ENCODE data around the gene MMP24OS. TPM values are rescaled to one million over a fixed set of nuclear protein-coding genes. Genes with fewer than 3 reads are reported as not detected.

Gene MMP24OS
- total and polyA plus RNA-seq, 2 experiments from 2014 or later: 19.0 to 58.5 TPM

- 88% methylated on average over 5 of the region's 5 CpGs for WGBS (ENCODE audit: low lambda C conversion rate, missing lambda C conversion rate)
- Histone ChIP-seq H3K27me3 (no peaks in the 10 kb centered on the region), H3K9me3 (ENCODE audit: low read depth) (no peaks in the 10 kb centered on the region), H3K4me2 (no peak overlapping the region), H3K79me2 (no peaks in the 10 kb centered on the region), H3K36me3 (replicated peaks; ENCODE audit: insufficient read depth, low read depth) (no peaks in the 10 kb centered on the region), H3K27ac (peak overlapping the region; percentile 52), H3K4me1 (ENCODE audit: insufficient read depth) (peaks cover 13% of the 10 kb centered on the region), H2AFZ (no peak overlapping the region), H4K20me1 (ENCODE audit: insufficient read depth, poor library complexity, severe bottlenecking) (no peaks in the 10 kb centered on the region), H3K4me3 (no peak overlapping the region), H3K9me2 (replicated peaks; ENCODE audit: insufficient read depth) (no peaks in the 10 kb centered on the region)
- TF ChIP-seq EZH2 (IDR thresholded peaks at IDR 0.05; ENCODE audit: borderline replicate concordance): no peak
- no peak for TF ChIP-seq CTCF (IDR thresholded peaks at IDR 0.05; ENCODE audit: poor library complexity)
- TF ChIP-seq EZH2phosphoT487 (IDR thresholded peaks at IDR 0.05; ENCODE audit: low read depth, severe bottlenecking, unreplicated experiment): no peak
- DNase-seq (ENCODE audit: low spot score): no peak
These were observed 33.9 kb upstream of the MMP24OS start for GRCh38 chr20:35311822-35312221.

- 87% methylated on average over 2 of the region's 2 CpGs for WGBS (ENCODE audit: low lambda C conversion rate, missing lambda C conversion rate)
- Histone ChIP-seq H3K4me2 (no peak overlapping the region), H4K20me1 (ENCODE audit: insufficient read depth, poor library complexity, severe bottlenecking) (no peaks in the 10 kb centered on the region), H3K27me3 (no peaks in the 10 kb centered on the region), H3K27ac (peak overlapping the region; percentile 52), H3K9me2 (replicated peaks; ENCODE audit: insufficient read depth) (no peaks in the 10 kb centered on the region), H2AFZ (no peak overlapping the region), H3K36me3 (replicated peaks; ENCODE audit: insufficient read depth, low read depth) (no peaks in the 10 kb centered on the region), H3K4me3 (no peak overlapping the region), H3K4me1 (ENCODE audit: insufficient read depth) (peaks cover 17% of the 10 kb centered on the region), H3K9me3 (ENCODE audit: low read depth) (no peaks in the 10 kb centered on the region), H3K79me2 (no peaks in the 10 kb centered on the region)
- no peak for TF ChIP-seq CTCF (IDR thresholded peaks at IDR 0.05; ENCODE audit: poor library complexity)
- TF ChIP-seq EZH2phosphoT487 (IDR thresholded peaks at IDR 0.05; ENCODE audit: low read depth, severe bottlenecking, unreplicated experiment): no peak
- TF ChIP-seq EZH2 (IDR thresholded peaks at IDR 0.05; ENCODE audit: borderline replicate concordance): no peak
- DNase-seq (ENCODE audit: low spot score): no peak
These were observed 33.5 kb upstream of the MMP24OS start for GRCh38 chr20:35311409-35311808.

GRCh38 chr20:35307666-35308653 is 30.0 kb upstream of the MMP24OS start:
- no peak overlapping the region for H2AFZ ChIP-seq
- H3K4me3 ChIP-seq: no peak overlapping the region
- H4K20me1 ChIP-seq (ENCODE audit: insufficient read depth, poor library complexity, severe bottlenecking): no peaks in the 10 kb centered on the region
- H3K9me2 ChIP-seq (replicated peaks; ENCODE audit: insufficient read depth): no peaks in the 10 kb centered on the region
- 83% methylated on average over 13 of the region's 13 CpGs for WGBS (ENCODE audit: low lambda C conversion rate, missing lambda C conversion rate)
- H3K79me2 ChIP-seq: no peaks in the 10 kb centered on the region
- DNase-seq (ENCODE audit: low spot score): no peak
- H3K9me3 ChIP-seq (ENCODE audit: low read depth): no peaks in the 10 kb centered on the region
- H3K4me2 ChIP-seq: no peak overlapping the region
- H3K4me1 ChIP-seq (ENCODE audit: insufficient read depth): peaks cover 46% of the 10 kb centered on the region
- H3K27ac ChIP-seq: peak overlapping the region; percentile 93
- no peak for TF ChIP-seq EZH2phosphoT487 (IDR thresholded peaks at IDR 0.05; ENCODE audit: low read depth, severe bottlenecking, unreplicated experiment)
- TF ChIP-seq EZH2 (IDR thresholded peaks at IDR 0.05; ENCODE audit: borderline replicate concordance): no peak
- H3K27me3 ChIP-seq: no peaks in the 10 kb centered on the region
- H3K36me3 ChIP-seq (replicated peaks; ENCODE audit: insufficient read depth, low read depth): no peaks in the 10 kb centered on the region

- Histone ChIP-seq H3K79me2 (no peaks in the 10 kb centered on the region), H3K4me1 (ENCODE audit: insufficient read depth) (peaks cover 49% of the 10 kb centered on the region), H3K9me3 (ENCODE audit: low read depth) (no peaks in the 10 kb centered on the region), H3K27me3 (no peaks in the 10 kb centered on the region), H2AFZ (no peak overlapping the region), H4K20me1 (ENCODE audit: insufficient read depth, poor library complexity, severe bottlenecking) (no peaks in the 10 kb centered on the region), H3K4me2 (peak overlapping the region; percentile 35), H3K36me3 (replicated peaks; ENCODE audit: insufficient read depth, low read depth) (no peaks in the 10 kb centered on the region), H3K4me3 (no peak overlapping the region), H3K27ac (peak overlapping the region; percentile 93), H3K9me2 (replicated peaks; ENCODE audit: insufficient read depth) (no peaks in the 10 kb centered on the region)
- DNase-seq (ENCODE audit: low spot score): peak; percentile 85
- TF ChIP-seq EZH2 (IDR thresholded peaks at IDR 0.05; ENCODE audit: borderline replicate concordance): no peak
- TF ChIP-seq EZH2phosphoT487 (IDR thresholded peaks at IDR 0.05; ENCODE audit: low read depth, severe bottlenecking, unreplicated experiment): no peak
- peak; percentile 69 for TF ChIP-seq CTCF (IDR thresholded peaks at IDR 0.05; ENCODE audit: poor library complexity)
- WGBS (ENCODE audit: low lambda C conversion rate, missing lambda C conversion rate): 42% methylated on average over 4 of the region's 4 CpGs
These were observed 29.1 kb upstream of the MMP24OS start for GRCh38 chr20:35306931-35307517.
